NCI-H2107 (cell line): ENCODE measurements around the gene PHC1.

Experiments used
- DNase-seq: peaks from one replicate; lab custom pipeline; 2025; lab: John Stamatoyannopoulos, UW

The PHC1 gene

GRCh38 chr12:8950221-8950527, 35.9 kb downstream of the PHC1 start:
- no peak for DNase-seq

DNA sequence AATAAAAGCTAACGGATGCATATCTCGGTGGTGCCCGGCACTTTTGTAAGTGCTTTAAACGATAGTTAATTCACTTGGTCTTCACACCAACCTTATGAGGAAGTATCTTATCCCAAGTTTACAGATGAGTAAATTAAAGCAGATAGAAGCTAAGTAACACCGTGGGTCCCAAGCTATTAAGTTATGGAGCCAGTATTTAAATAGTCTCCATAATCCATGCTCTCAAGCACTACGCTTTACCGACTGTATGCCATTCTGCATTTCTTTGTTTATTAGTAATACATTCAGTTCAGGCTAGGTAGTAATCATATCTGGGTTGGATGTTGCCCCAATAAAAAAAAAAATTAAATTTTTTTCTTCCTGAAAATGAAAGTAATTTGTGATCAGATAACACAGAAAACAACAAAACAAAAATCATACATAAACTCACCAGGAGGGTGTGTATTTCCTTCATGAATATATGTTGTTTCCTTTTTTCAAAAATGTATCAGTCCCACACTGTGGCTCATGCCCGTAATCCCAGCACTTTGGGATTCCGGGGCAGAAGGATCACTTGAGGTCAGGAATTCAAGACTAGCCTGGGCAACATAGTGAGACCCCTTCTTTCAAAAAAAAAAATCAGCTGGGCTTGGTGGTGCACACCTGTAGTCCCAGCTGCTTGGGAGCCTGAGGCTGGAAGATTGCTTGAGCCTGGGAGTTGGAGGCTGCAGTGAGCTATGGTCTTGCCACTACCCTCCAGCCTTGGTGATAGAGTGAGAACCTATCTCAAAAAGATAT, 36.6 kb downstream of the PHC1 start:
- DNase-seq = no peak

GRCh38 chr12:8951744-8952143, 37.4 kb downstream of the PHC1 start:
- DNase-seq = no peak

DNA sequence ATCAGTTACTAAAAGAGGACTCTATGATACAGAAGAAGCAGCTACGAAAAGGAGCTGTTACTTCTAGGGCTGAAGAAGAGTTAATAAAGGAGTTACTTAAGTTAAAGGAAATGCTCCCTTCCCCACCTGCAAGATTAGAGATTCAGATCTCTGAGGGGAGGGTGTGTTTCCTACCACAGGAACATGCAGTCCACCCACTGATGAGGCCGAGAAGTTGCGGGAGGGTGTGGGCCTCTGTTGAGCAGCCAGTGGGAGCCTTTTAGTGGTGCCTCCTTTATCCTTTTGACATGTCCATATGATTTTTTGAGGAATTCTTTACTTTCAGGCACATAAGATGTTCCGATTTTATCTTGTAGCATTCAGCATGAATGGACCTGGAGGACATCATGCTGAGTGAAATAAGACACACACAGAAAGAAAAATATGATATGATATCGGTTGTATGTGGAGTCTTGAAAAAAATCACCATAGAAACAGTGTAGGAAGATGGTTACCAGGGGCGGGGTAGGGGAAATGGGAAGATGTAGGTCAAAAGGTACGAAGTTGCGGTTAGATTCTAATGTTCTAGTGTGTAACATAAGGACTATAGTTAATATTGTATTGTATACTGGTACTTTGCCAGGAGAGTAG, 39.6 kb downstream of the PHC1 start:
- DNase-seq = no peak

DNA sequence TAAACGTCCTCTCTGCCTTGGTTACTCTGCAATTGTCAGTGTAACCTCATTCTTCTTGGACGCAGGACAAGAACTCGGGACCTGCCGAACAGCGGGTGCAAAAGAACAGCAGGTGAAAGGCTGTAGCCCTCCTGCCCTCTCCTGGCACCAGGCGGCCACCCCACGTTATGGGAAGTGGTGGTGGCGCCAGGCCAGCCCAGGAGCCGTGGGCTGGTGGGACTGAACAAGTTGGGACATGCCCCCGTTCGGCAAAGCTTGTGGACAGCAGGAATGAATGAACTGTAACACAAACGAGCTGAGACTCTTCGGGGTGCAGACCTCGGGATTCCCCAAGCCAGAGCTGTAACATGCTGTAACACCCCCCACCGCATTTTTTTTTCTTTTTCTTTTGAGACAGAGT, 41.8 kb downstream of the PHC1 start:
- no peak for DNase-seq

DNA sequence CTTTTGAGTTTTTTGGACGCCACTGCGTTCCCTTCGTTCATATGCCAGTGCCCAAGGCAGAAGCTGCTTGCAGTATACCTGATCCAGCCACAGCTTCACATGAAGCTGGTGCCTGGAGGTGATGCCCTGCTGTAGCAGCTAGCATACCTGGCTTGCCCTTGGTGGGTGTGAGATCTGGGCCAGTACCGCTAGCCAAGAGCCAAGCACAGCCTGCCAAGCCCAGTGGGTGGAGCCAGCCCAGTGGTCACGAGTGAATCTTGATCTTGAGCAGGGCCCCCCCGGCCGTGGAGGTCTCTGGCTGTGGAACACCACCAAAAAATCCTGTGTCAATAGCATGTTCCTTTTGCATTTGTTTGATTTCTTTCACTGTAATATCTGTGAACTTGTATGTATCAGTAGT, 42.5 kb downstream of the PHC1 start:
- no peak for DNase-seq

GRCh38 chr12:8957561-8957960, 43.3 kb downstream of the PHC1 start:
- no peak for DNase-seq

DNA sequence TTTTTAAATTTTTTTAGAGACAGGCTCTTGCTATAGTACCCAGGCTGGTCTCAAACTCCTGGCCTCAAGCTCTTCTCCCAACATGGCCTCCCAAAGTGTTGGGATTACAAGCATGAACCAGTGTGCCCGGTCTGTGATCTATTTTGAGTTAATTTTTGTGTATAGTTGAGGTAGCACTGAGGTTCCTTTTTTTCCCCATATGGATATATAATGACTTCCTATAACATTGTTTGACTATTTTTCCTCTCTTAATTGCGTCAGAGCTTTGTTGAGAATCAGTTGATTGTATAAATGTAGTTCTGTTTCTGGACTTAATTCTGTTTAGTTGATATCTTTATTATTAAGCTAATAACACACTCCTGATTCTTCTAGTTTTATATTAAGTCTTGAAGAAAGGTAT, 43.8 kb downstream of the PHC1 start:
- DNase-seq = no peak

- DNase-seq = no peak
These were observed 45.9 kb downstream of the PHC1 start for GRCh38 chr12:8960176-8960575.

DNA sequence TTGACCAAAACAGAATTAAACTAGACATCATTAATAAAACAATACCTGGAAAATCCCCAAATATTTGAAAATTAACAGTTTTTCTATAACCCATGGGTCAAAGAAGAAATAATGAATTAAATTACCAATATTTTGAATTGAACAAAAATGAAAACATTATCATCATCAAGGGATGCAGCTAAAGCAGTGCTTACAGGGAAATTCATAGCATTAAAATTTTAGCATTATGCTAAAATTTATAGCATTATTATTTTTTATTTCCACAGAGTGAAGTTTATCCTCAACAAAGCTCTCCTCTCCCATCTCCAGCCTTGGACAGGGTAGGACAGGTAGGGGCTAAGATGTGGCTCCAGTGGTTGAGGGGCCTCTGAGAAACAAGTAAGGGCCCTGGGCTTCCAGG, 54.5 kb downstream of the PHC1 start:
- DNase-seq = no peak

GRCh38 chr12:8969861-8970411, 55.6 kb downstream of the PHC1 start:
- DNase-seq = no peak

DNA sequence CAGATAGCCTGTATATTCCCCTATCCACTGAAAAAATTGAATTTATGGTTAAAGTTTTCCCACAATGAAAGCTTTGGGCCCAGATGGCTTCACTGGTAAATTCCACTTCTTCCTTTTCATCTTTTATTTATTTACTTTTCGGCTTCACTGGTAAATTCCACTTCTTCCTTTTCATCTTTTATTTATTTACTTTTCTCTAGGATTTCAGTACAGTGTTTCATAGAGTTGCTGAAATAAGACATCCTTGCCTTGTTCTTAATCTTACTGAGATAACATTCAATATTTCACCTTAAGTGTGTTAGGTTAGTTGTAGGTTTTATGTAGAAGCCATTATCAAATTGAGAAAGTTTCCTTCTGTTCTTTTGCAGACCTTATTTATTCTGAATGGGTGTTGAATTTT, 56.1 kb downstream of the PHC1 start:
- DNase-seq = no peak

DNA sequence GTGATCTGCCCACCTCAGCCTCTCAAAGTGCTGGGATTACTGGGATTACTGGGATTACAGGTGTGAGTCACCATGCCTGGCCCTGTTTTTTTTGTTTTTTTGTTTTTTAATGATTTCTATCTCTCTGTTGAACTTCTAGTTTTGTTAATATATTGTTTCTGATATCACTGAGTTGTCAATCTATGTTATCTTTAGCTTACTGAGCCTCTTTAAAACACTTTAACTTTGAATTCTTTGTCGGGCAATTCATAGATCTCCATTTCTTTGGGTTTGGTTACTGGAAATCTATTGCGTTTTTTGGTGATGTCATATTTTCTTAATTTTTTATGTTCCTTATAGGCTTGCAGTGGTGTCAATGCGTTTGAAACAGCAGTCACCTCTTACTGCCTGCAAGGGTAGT, 65.8 kb downstream of the PHC1 start:
- no peak for DNase-seq

- DNase-seq = no peak
These were observed 71.0 kb downstream of the PHC1 start for GRCh38 chr12:8985213-8985754.

DNA sequence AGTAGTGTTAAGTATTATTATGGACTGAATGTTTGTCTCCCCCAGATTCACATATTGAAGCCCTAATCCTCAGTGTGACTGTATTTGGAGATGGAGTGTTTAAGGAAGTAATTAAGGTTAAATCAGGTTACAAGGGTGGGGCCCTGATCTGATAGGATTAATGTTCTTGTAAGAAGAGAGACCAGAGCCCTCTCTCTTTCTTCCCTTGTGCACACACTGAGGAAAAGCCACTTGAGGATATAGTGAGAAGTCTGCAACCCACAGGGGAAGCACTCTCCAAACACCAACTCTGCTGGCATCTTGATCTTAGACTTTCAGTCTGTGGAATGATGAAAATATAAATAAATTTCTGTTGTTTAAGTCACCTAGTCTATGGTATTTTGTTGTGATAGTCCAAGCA, 72.9 kb downstream of the PHC1 start:
- DNase-seq = no peak

GRCh38 chr12:8987685-8988084, 73.4 kb downstream of the PHC1 start:
- DNase-seq = no peak

DNA sequence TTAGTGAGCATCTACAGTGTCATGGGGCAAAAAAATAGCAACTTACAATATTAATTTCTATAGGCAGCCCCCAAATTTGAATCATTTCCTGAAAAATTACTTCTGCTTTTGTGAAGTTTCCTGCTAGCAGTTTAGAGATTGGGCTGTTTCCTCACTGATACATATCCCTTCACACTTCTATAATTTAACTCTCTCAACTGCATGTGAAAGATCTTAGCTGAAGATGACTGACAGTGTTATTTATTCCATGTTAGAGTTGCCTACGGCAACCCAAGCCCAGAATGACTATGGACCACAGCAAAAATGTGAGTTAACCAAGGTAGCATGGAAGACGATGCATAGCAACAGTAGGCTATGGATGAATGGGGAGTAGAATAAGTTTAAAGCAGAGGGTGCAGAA, 75.1 kb downstream of the PHC1 start, which contains the start of gene KLRG1:
Gene KLRG1, plus strand, starts transcription at position 134 of the 400 bp plus-strand sequence. Its CDS starts 90 bp downstream, at position 224.
- DNase-seq = no peak
